Hepatocyte (in vitro differentiated cells): ENCODE measurements around the gene CNNM4. TPM values are rescaled to one million over a fixed set of nuclear protein-coding genes. Genes with fewer than 3 reads are reported as not detected.

Source experiments
- DNase-seq: peaks from one replicate; pipeline ENCODE4 v3.0.0-alpha.2; 2016; ENCODE audit warnings: low spot score
- H2AFZ ChIP-seq: fragments of 200-600 bp; sonication (generic); 2 replicates; pipeline ENCODE4 v1.6.0; 2016; ENCODE audit warnings: antibody characterized with exemption, mild to moderate bottlenecking
- H3K27ac ChIP-seq: fragments of 200-600 bp; sonication (generic); 2 replicates; pipeline ENCODE4 v1.5.1; 2016; ENCODE audit warnings: mild to moderate bottlenecking
- H3K27me3 ChIP-seq: fragments of 200-600 bp; sonication (generic); 2 replicates; pipeline ENCODE4 v1.6.1; 2016
- H3K36me3 ChIP-seq: fragments of 200-600 bp; sonication (generic); replicated peaks from 2 replicates; pipeline ENCODE4 v1.5.1; 2016; ENCODE audit warnings: low read depth; ENCODE audit not compliant: insufficient read depth
- H3K4me1 ChIP-seq: fragments of 200-600 bp; sonication (generic); 2 replicates; pipeline ENCODE4 v1.5.1; 2016; ENCODE audit warnings: mild to moderate bottlenecking, moderate library complexity; ENCODE audit not compliant: insufficient read depth
- H3K4me2 ChIP-seq: fragments of 200-600 bp; sonication (generic); 2 replicates; pipeline ENCODE4 v1.6.0; 2016
- H3K4me3 ChIP-seq: fragments of 200-600 bp; sonication (generic); 2 replicates; pipeline ENCODE4 v1.5.1; 2016; ENCODE audit warnings: mild to moderate bottlenecking
- H3K79me2 ChIP-seq: fragments of 200-600 bp; sonication (generic); 2 replicates; pipeline ENCODE4 v1.6.0; 2017; ENCODE audit warnings: mild to moderate bottlenecking
- H3K9me2 ChIP-seq: fragments of 200-600 bp; sonication (generic); replicated peaks from 2 replicates; pipeline ENCODE4 v1.6.0; 2017; ENCODE audit warnings: mild to moderate bottlenecking; ENCODE audit not compliant: insufficient read depth
- H3K9me3 ChIP-seq: fragments of 200-600 bp; sonication (generic); 2 replicates; pipeline ENCODE4 v1.5.1; 2016; ENCODE audit warnings: low read depth, mild to moderate bottlenecking
- H4K20me1 ChIP-seq: fragments of 200-600 bp; sonication (generic); 2 replicates; pipeline ENCODE4 v1.6.0; 2016; ENCODE audit warnings: mild to moderate bottlenecking; ENCODE audit not compliant: insufficient read depth, poor library complexity, severe bottlenecking
- CTCF ChIP-seq: fragments of 200-600 bp; sonication (generic); IDR thresholded peaks from 2 replicates; pipeline ENCODE4 v1.5.1; 2016; ENCODE audit warnings: antibody characterized with exemption, mild to moderate bottlenecking; ENCODE audit not compliant: poor library complexity
- EZH2 ChIP-seq: fragments of 200-600 bp; sonication (generic); IDR thresholded peaks from 2 replicates; pipeline ENCODE4 v1.6.1; 2016; ENCODE audit warnings: antibody characterized with exemption, mild to moderate bottlenecking, borderline replicate concordance
- EZH2phosphoT487 ChIP-seq: fragments of 200-600 bp; sonication (generic); IDR thresholded peaks from one replicate; pipeline ENCODE4 v1.6.1; 2018; ENCODE audit warnings: antibody characterized with exemption, mild to moderate bottlenecking, low read depth, moderate library complexity; ENCODE audit not compliant: unreplicated experiment, severe bottlenecking
- WGBS: methylation state at CpG from one replicate; pipeline ENCODE4 v1.1.6; 2016; ENCODE audit warnings: low lambda C conversion rate; ENCODE audit errors: missing lambda C conversion rate; 5-methylcytosine and 5-hydroxymethylcytosine counted together
- polyA plus RNA-seq: library from polyadenylated mRNA; unstranded; fragments of >200 nt; fragmentation: Nextera tagmentation; extraction: Ambion mirVana; gene quantifications from 2 replicates; pipeline ENCODE4 v1.2.1, GENCODE V29; 2016
- total RNA-seq: library from RNA; depleted of rRNA; stranded (reverse); fragments of >200 nt; gene quantifications from 2 replicates; pipeline ENCODE4 v1.2.3, GENCODE V29; 2014

The CNNM4 gene
- total and polyA plus RNA-seq, 2 experiments from 2014 or later, result 8.8 to 10.8 TPM

GRCh38 chr2:96753661-96754282 is 6.9 kb upstream of the CNNM4 start:
- H3K4me3 ChIP-seq, result no peak overlapping the region
- H2AFZ ChIP-seq, result no peak overlapping the region
- WGBS, result 71% methylated on average over 7 of the region's 7 CpGs
- no peaks in the 10 kb centered on the region for H3K27me3 ChIP-seq
- H3K27ac ChIP-seq, result no peak overlapping the region
- no peak overlapping the region for H3K4me2 ChIP-seq
- TF ChIP-seq CTCF, result no peak
- TF ChIP-seq EZH2, result no peak
- TF ChIP-seq EZH2phosphoT487, result no peak
- no peaks in the 10 kb centered on the region for H3K9me2 ChIP-seq
- H3K36me3 ChIP-seq, result no peaks in the 10 kb centered on the region
- H4K20me1 ChIP-seq, result no peaks in the 10 kb centered on the region
- no peaks in the 10 kb centered on the region for H3K79me2 ChIP-seq
- H3K4me1 ChIP-seq, result no peaks in the 10 kb centered on the region
- H3K9me3 ChIP-seq, result no peaks in the 10 kb centered on the region
- no peak for DNase-seq

GRCh38 chr2:96754317-96754716 is 6.4 kb upstream of the CNNM4 start:
- no peaks in the 10 kb centered on the region for H3K9me3 ChIP-seq
- H2AFZ ChIP-seq, result no peak overlapping the region
- no peak overlapping the region for H3K4me2 ChIP-seq
- TF ChIP-seq CTCF (no peak), EZH2 (no peak), EZH2phosphoT487 (no peak)
- H3K79me2 ChIP-seq, result no peaks in the 10 kb centered on the region
- peaks cover 4% of the 10 kb centered on the region for H3K4me1 ChIP-seq
- H3K9me2 ChIP-seq, result no peaks in the 10 kb centered on the region
- H3K4me3 ChIP-seq, result no peak overlapping the region
- no peak for DNase-seq
- H3K27me3 ChIP-seq, result no peaks in the 10 kb centered on the region
- no peaks in the 10 kb centered on the region for H3K36me3 ChIP-seq
- H4K20me1 ChIP-seq, result no peaks in the 10 kb centered on the region
- H3K27ac ChIP-seq, result no peak overlapping the region

GRCh38 chr2:96756788-96757476 is 3.8 kb upstream of the CNNM4 start:
- 82% methylated on average over 5 of the region's 5 CpGs for WGBS
- Histone ChIP-seq H3K27ac (no peak overlapping the region), H3K4me1 (peaks cover 15% of the 10 kb centered on the region), H3K4me3 (no peak overlapping the region), H3K36me3 (no peaks in the 10 kb centered on the region), H2AFZ (no peak overlapping the region), H4K20me1 (no peaks in the 10 kb centered on the region), H3K79me2 (peaks cover 10% of the 10 kb centered on the region), H3K9me2 (no peaks in the 10 kb centered on the region), H3K27me3 (no peaks in the 10 kb centered on the region), H3K4me2 (no peak overlapping the region), H3K9me3 (no peaks in the 10 kb centered on the region)
- TF ChIP-seq CTCF (no peak), EZH2phosphoT487 (no peak), EZH2 (no peak)
- no peak for DNase-seq
